ENCODE results near the gene PLPP1. TPM values are rescaled to one million over a fixed set of nuclear protein-coding genes. Genes with fewer than 3 reads are reported as not detected.

The PLPP1 gene
- total RNA-seq, 1 donor from 2014 or later: 56.1 TPM

GRCh38 chr5:55558484-55558883, 23.7 kb upstream of the PLPP1 start:
- no peaks in the 10 kb centered on the region for H3K27me3 ChIP-seq
- ATAC-seq: no peak
- intact Hi-C loops (cut with DNase I): no loop called here

GRCh38 chr5:55557123-55557522, 22.4 kb upstream of the PLPP1 start:
- TF ChIP-seq, protein P1, sequence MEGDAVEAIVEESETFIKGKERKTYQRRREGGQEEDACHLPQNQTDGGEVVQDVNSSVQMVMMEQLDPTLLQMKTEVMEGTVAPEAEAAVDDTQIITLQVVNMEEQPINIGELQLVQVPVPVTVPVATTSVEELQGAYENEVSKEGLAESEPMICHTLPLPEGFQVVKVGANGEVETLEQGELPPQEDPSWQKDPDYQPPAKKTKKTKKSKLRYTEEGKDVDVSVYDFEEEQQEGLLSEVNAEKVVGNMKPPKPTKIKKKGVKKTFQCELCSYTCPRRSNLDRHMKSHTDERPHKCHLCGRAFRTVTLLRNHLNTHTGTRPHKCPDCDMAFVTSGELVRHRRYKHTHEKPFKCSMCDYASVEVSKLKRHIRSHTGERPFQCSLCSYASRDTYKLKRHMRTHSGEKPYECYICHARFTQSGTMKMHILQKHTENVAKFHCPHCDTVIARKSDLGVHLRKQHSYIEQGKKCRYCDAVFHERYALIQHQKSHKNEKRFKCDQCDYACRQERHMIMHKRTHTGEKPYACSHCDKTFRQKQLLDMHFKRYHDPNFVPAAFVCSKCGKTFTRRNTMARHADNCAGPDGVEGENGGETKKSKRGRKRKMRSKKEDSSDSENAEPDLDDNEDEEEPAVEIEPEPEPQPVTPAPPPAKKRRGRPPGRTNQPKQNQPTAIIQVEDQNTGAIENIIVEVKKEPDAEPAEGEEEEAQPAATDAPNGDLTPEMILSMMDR (IDR thresholded peaks at IDR 0.05): no peak
- Histone ChIP-seq H3K4me3 (no peak overlapping the region), H3K36me3 (no peaks in the 10 kb centered on the region), H3K4me1 (no peaks in the 10 kb centered on the region), H3K27me3 (no peaks in the 10 kb centered on the region), H3K9me3 (no peaks in the 10 kb centered on the region), H3K27ac (no peak overlapping the region)
- no peak for ATAC-seq
- intact Hi-C loops (cut with DNase I): no loop called here
- no peak for DNase-seq

More at GRCh38 chr5:55558484-55558883, 23.7 kb upstream of the PLPP1 start:
- no peaks in the 10 kb centered on the region for H3K36me3 ChIP-seq
- DNase-seq: no peak
- no peak overlapping the region for H3K27ac ChIP-seq
- H3K4me1 ChIP-seq: no peaks in the 10 kb centered on the region
- TF ChIP-seq, protein P1 (IDR thresholded peaks at IDR 0.05): no peak
- no peak overlapping the region for H3K4me3 ChIP-seq
- no peaks in the 10 kb centered on the region for H3K9me3 ChIP-seq

DNA sequence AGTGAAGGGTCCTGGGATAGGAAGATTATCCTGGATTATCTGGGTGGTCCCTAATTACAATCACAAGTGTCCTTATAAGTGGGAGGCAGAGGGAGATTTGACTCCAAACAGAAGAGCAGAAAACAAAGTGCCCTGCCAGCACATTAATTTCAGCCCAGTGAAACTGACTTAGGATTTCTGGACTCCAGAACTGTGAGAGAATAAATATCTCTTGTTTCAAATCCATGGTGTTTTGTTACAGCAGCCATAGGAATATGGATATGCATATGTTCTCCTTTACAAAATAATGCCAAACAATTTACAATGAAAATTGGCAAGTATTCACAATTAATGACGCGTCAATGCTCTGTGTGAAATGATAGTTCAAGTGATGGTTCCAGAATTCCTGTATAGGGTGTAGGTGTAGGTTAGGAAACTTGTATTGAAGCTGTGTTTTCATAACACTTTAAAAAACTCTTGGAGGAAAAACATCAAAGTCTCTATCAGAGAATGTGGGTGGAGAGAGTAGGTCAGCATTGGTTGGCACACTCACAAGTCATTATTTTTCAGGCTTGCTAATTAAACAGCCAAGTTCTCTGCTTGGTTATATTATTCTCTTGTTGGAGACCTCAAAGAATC, 19.9 kb upstream of the PLPP1 start:
- ATAC-seq (no peak), DNase-seq (no peak)
- intact Hi-C loops (cut with DNase I): no loop called here
- Histone ChIP-seq H3K36me3 (no peaks in the 10 kb centered on the region), H3K27ac (no peak overlapping the region), H3K4me1 (no peaks in the 10 kb centered on the region), H3K4me3 (no peak overlapping the region), H3K9me3 (no peaks in the 10 kb centered on the region), H3K27me3 (no peaks in the 10 kb centered on the region)
- TF ChIP-seq, protein P1 (IDR thresholded peaks at IDR 0.05): no peak

GRCh38 chr5:55551904-55552303, 17.1 kb upstream of the PLPP1 start:
- H3K4me3 ChIP-seq: no peak overlapping the region
- TF ChIP-seq, protein P1 (IDR thresholded peaks at IDR 0.05): no peak
- ATAC-seq (no peak), DNase-seq (no peak)
- no peaks in the 10 kb centered on the region for H3K27me3 ChIP-seq
- H3K9me3 ChIP-seq: no peaks in the 10 kb centered on the region
- intact Hi-C loops (cut with DNase I): no loop called here
- no peaks in the 10 kb centered on the region for H3K36me3 ChIP-seq
- no peak overlapping the region for H3K27ac ChIP-seq
- no peaks in the 10 kb centered on the region for H3K4me1 ChIP-seq

DNA sequence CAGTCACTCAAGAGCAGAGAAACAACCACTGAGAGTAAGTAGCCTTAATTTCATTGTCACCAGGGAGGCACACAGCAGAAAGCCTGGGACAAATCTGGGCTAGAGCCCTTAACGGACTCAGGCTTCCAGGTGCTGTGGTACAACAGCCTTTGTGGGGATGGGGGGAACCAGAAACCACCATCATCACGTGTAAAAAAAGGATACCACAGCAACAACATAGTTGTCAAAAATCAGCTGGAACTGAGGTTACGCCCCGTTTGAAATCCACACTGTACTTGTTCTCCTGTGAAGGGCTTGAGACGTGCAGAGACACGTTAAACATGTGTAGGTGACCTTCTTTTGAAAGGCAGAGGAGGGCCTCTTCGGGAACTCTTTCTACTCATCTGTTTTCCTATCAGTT, 16.6 kb upstream of the PLPP1 start:
- no peak for ATAC-seq

More for the DNA sequence above, 16.6 kb upstream of the PLPP1 start:
- no peaks in the 10 kb centered on the region for H3K36me3 ChIP-seq
- no peak overlapping the region for H3K4me3 ChIP-seq
- H3K4me1 ChIP-seq: no peaks in the 10 kb centered on the region
- H3K9me3 ChIP-seq: no peaks in the 10 kb centered on the region
- no peaks in the 10 kb centered on the region for H3K27me3 ChIP-seq
- no peak for DNase-seq
- TF ChIP-seq, protein P1 (IDR thresholded peaks at IDR 0.05): no peak
- H3K27ac ChIP-seq: no peak overlapping the region
- intact Hi-C loops (cut with DNase I): no loop called here

Measured in upper lobe of right lung (tissue), 1 donor.